ENCODE results near the gene TRIAP1.
"Not testable (repeated sequence)": the region's sequence is repeated elsewhere in the genome, so short reads cannot be mapped to it uniquely, and the experiment has no call there.

TRIAP1 gene

DNA sequence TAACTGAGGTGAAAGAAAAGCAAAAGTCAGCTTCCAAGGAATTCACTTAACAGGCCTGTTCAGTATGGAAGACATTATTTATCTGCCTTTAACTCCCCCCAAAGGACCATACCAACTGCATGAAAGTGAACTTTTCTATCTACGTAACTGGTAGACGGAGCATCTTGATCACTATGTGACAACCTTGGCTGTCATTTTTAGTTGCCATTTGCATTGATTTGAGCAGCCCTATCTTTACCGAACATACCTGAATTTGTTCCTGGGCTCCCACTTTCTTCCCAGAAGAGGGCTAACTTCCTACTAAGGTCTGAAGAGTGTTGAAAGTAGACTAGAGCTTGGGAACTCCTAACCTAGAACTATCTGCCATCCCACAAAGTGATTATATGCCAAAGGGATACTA, 14.0 kb upstream of the TRIAP1 start:
- no peak overlapping the region for H3K4me3 ChIP-seq (ENCODE audit: low read length)

GRCh38 chr12:120457133-120457532, 10.9 kb upstream of the TRIAP1 start:
- TF ChIP-seq ZNF274 (IDR thresholded peaks at IDR 0.05; ENCODE audit: low read depth, low read length) = no peak
- H3K4me3 ChIP-seq (ENCODE audit: low read length) = no peak overlapping the region

More for the DNA sequence above, 14.0 kb upstream of the TRIAP1 start:
- TF ChIP-seq ZNF274 (IDR thresholded peaks at IDR 0.05; ENCODE audit: low read depth, low read length) = no peak

DNA sequence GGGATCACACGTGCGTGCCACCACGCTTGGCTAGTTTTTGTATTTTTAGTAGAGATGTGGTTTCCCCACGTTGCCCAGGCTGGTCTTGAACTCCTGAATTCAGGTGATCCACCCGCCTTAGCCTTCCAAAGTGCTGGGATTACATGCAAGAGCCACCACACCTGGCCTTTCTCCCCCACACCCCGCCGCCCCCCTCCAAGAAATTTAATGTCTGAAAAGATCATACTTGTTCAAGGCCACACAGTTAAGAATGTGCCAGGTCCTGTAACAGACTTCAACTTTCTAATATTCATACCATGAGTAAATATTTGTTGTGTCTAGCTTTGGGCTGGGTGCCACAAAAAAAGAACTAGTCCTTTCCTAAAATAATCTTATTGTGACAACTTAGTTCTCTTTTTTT, 9.1 kb upstream of the TRIAP1 start:
- no peak for TF ChIP-seq ZNF274 (IDR thresholded peaks at IDR 0.05; ENCODE audit: low read depth, low read length)

GRCh38 chr12:120453977-120454376, 7.8 kb upstream of the TRIAP1 start:
- no peak overlapping the region for H3K4me3 ChIP-seq (ENCODE audit: low read length)
- TF ChIP-seq ZNF274 (IDR thresholded peaks at IDR 0.05; ENCODE audit: low read depth, low read length) = no peak

More for the DNA sequence above, 9.1 kb upstream of the TRIAP1 start:
- H3K4me3 ChIP-seq (ENCODE audit: low read length) = no peak overlapping the region

GRCh38 chr12:120453060-120453750, 7.0 kb upstream of the TRIAP1 start:
- no peak for TF ChIP-seq ZNF274 (IDR thresholded peaks at IDR 0.05; ENCODE audit: low read depth, low read length)
- H3K4me3 ChIP-seq (ENCODE audit: low read length) = no peak overlapping the region

GRCh38 chr12:120452524-120452923, 6.3 kb upstream of the TRIAP1 start:
- H3K4me3 ChIP-seq (ENCODE audit: low read length) = not testable (repeated sequence)

GRCh38 chr12:120447992-120448391, 1.8 kb upstream of the TRIAP1 start:
- H3K4me3 ChIP-seq (ENCODE audit: low read length) = no peak overlapping the region
- no peak for TF ChIP-seq ZNF274 (IDR thresholded peaks at IDR 0.05; ENCODE audit: low read depth, low read length)

DNA sequence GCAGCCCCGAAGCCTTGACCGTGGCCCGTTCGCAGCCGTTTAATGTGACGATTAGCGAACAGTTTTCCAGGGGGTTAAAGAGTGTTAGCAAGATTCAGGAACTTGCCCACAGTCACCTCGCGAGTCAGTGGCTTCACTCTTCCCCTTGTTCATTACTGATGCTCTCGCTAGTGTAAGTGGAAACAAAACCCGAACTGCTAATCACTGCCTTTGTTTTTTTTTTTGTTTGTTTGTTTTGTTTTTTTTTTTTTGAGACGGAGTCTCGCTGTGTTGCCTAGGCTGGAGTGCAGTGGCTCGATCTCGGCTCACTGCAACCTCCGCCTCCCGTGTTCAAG, 627 bp upstream of the TRIAP1 start:
- peak overlapping the region; percentile 92 for H3K4me3 ChIP-seq (ENCODE audit: low read length)

GRCh38 chr12:120444676-120445075, 1.5 kb downstream of the TRIAP1 start:
- TF ChIP-seq ZNF274 (IDR thresholded peaks at IDR 0.05; ENCODE audit: low read depth, low read length) = no peak
- peak overlapping the region; percentile 92 for H3K4me3 ChIP-seq (ENCODE audit: low read length)

DNA sequence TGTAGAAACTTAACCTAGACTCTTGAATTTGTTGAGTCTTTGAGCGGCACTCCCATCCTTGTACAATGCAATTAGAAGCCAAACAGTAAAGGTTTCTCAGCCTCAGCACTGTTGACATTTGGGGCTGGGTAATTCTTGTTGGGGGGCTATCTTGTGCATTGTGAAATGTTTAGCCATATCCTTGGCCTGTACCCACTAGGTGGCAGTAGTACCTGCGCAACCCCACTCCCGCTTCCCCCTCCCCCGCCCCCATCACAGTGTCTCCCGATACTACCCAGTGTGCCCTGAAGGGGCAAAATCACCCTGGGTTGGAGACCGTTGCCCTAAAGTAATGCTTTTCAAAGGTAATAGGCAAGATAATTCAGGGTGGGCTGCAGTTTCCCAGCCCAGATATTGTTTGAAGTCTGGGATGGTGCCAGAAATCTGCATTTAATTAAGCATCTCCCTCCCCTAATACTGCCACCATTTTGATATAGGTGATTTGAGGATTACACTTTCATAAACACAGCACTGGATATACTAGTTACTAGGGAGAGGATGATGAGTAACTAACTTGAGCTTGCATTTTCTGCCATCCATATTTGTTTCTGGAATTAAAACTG, 6.4 kb downstream of the TRIAP1 start:
- no peak for TF ChIP-seq ZNF274 (IDR thresholded peaks at IDR 0.05; ENCODE audit: low read depth, low read length)
- H3K4me3 ChIP-seq (ENCODE audit: low read length) = no peak overlapping the region

DNA sequence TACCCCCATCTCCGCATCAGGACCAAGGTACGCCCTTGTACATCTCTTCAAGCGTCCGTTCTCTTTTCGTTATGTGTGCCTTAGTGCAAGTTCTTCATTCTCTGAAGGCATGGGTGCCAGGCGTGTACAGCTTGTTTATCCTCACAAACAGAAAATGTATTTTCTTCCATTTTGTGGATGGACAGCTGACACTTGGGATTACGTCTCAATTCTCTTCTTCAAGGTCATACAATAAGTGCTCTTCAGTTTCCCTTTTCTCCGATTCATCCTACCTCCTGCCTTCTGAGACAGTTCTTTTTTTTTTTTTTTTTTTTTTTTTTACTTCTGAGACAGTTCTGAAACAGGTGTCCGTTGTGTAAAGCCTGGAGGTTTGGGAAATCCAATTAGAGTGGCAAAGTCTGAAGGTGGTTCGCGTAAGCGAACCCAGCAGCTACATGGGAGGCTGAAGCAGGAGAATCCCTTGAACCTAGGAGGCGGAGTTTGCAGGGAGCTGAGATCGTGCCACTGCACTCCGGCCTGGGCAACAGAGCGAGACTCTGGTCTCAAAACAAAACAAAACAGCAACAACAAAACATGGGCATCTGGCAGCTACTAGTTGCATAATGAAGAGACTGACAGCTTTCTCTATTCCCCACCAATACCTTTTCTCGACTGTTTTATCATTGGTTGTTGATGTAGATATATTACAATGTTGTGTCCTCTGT, 7.5 kb downstream of the TRIAP1 start:
- no peak for TF ChIP-seq ZNF274 (IDR thresholded peaks at IDR 0.05; ENCODE audit: low read depth, low read length)
- peak overlapping the region; percentile 70 for H3K4me3 ChIP-seq (ENCODE audit: low read length)

GRCh38 chr12:120437735-120438494, 8.3 kb downstream of the TRIAP1 start, which contains the start of gene COX6A1:
COX6A1 (plus strand) TSS chr12:120438113; CDS start chr12:120438127, 14 bp downstream.
- peak within 1 kb of the TSS; percentile 70 for H3K4me3 ChIP-seq (ENCODE audit: low read length)
- TF ChIP-seq ZNF274 (IDR thresholded peaks at IDR 0.05; ENCODE audit: low read depth, low read length) = no peak

- no peak for TF ChIP-seq ZNF274 (IDR thresholded peaks at IDR 0.05; ENCODE audit: low read depth, low read length)
- no peak overlapping the region for H3K4me3 ChIP-seq (ENCODE audit: low read length)
Measured at GRCh38 chr12:120432772-120433525, 13.2 kb downstream of the TRIAP1 start.

GRCh38 chr12:120429368-120429767, 16.8 kb downstream of the TRIAP1 start:
- no peak for TF ChIP-seq ZNF274 (IDR thresholded peaks at IDR 0.05; ENCODE audit: low read depth, low read length)
- H3K4me3 ChIP-seq (ENCODE audit: low read length) = no peak overlapping the region
